Measurements from ENCODE around the gene KRT36.

GRCh38 chr17:41483531-41483930, 6.2 kb downstream of the KRT36 start:
- TF ChIP-seq CTCF (conservative IDR thresholded peaks at IDR 0.05; ENCODE audit: low read length) (no peak), EZH2phosphoT487 (IDR thresholded peaks at IDR 0.05; ENCODE audit: borderline replicate concordance) (no peak)

All from Loucy (cell line).